Right kidney (tissue), 9 donors: ENCODE results near the gene NRIP2.
"Not testable (repeated sequence)": the region's sequence is repeated elsewhere in the genome, so short reads cannot be mapped to it uniquely, and the experiment has no call there.

Experiments
- DNase-seq: peaks from one replicate; pipeline ENCODE4 v3.0.0-alpha.2; 2016
- long read RNA-seq, 8 donors: transcript quantifications; one replicate each; lab custom pipeline, GENCODE V29; 2026

NRIP2 gene, protein sequence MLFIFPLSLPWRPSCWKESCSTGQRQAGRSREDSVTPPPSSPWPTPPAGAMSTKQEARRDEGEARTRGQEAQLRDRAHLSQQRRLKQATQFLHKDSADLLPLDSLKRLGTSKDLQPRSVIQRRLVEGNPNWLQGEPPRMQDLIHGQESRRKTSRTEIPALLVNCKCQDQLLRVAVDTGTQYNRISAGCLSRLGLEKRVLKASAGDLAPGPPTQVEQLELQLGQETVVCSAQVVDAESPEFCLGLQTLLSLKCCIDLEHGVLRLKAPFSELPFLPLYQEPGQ
- long read RNA-seq, donor 1, partial matches to known transcripts, result 0 of 1 reads
- long read RNA-seq, donor 1, other reads (novel, unspliced or antisense), result 0 of 1 reads
- long read RNA-seq, donor 2, partial matches to known transcripts, result 0 of 4 reads
- long read RNA-seq, donor 2, other reads (novel, unspliced or antisense), result 0 of 4 reads
- long read RNA-seq, donor 3, partial matches to known transcripts, result 0 of 3 reads
- long read RNA-seq, donor 3, other reads (novel, unspliced or antisense), result 0 of 3 reads
- long read RNA-seq, donor 4, transcript NRIP2-201 (6 exons, 2,746 nt), result major isoform, 7 of 20 reads
- long read RNA-seq, donor 4, partial matches to known transcripts, result 13 of 20 reads
- long read RNA-seq, donor 4, other reads (novel, unspliced or antisense), result 0 of 20 reads
- long read RNA-seq, donor 5, partial matches to known transcripts, result 0 of 4 reads
- long read RNA-seq, donor 5, other reads (novel, unspliced or antisense), result 0 of 4 reads
- long read RNA-seq, donor 6, transcript NRIP2-201 (6 exons, 2,746 nt), result major isoform, 8 of 15 reads
- long read RNA-seq, donor 6, partial matches to known transcripts, result 7 of 15 reads
- long read RNA-seq, donor 6, other reads (novel, unspliced or antisense), result 0 of 15 reads
- long read RNA-seq, donor 7, transcript NRIP2-201 (6 exons, 2,746 nt), result major isoform, 13 of 19 reads
- long read RNA-seq, donor 7, partial matches to known transcripts, result 6 of 19 reads
- long read RNA-seq, donor 7, other reads (novel, unspliced or antisense), result 0 of 19 reads
- long read RNA-seq, donor 8, result 0 reads

- peak; percentile 75 for DNase-seq
These were observed at the start of gene NRIP2 for GRCh38 chr12:2834581-2835491. Gene NRIP2 (minus strand): TSS chr12:2835035. CDS start chr12:2834983, 52 bp downstream.

- no peak for DNase-seq
These were observed 45.0 kb upstream of the NRIP2 start for GRCh38 chr12:2879853-2880252.

DNA sequence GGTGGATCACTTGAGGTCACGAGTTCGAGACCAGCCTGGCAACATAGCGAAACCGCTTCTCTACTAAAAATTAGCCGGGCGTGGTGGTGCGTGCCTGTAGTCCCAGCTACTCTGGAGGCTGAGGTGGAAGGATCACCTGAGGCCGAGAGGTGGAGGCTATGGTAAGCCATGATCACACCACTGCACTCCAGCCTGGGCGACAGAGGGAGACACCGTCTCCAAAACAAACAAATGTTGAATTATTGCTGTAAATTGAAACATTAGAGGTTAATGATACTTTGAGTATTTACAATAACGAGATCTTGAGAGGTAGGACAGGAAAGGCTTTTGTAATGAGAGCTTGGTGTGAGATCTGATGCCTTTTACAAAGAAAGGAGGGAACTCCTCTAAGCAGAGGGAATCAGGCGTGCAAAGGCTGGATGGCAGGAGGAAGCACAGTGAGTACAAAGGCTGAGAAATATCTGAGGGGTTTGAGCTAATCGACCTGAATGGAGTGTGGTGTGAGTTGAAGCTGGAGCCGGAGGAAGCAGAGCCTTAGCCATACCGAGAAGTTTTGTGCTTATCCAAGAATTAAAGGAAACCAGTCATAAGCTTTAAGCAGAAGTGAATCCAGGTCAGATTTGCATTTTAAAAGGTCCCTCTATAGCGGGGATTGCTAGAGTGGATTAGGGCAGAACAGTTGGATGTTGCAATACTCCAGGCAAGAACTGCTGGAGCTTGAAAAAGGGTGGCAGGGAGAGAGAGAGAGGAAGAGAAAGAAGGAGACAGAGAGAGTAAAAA, 43.3 kb upstream of the NRIP2 start:
- DNase-seq, result peak; percentile 54

- DNase-seq, result peak; percentile 94
These were observed 42.5 kb upstream of the NRIP2 start, which contains the start of the genes FOXM1 and RHNO1 for GRCh38 chr12:2877047-2877952. Gene FOXM1 (minus strand): TSS chr12:2877174. CDS start chr12:2874478, 2,696 bp downstream. Gene RHNO1 (plus strand): TSS chr12:2877223. CDS start chr12:2885367, 8,144 bp downstream.

DNA sequence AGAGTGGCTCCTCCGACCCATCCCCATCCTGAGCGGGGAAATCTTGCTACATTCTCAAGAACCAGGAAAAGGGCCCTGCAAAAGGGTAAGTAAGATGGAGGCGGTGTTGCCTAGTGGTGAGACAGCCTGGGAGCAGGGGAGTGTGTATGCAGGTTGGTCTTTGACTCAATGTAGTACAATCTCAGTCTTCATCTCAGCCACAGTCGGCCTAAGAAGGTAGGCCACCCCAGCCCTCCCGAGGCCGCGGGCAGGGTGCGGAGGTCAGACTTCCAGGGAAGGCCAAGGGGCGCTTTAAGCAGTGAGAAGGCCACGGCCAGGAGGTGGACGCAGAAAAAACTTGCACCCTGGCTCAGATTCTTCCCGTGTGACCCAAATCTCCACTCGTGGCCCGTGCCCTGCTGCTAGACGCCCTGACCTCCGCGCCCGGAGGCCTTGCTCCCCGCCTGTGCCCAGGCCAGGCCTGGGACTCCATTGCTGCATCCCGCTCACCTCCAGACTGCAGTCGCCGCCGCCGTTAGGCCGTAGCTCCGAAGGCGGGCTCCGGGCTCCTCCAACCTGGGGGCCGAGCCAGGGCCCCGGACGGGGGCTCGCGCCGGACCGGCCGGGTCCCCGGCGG, 41.7 kb upstream of the NRIP2 start:
- peak; percentile 61 for DNase-seq

DNA sequence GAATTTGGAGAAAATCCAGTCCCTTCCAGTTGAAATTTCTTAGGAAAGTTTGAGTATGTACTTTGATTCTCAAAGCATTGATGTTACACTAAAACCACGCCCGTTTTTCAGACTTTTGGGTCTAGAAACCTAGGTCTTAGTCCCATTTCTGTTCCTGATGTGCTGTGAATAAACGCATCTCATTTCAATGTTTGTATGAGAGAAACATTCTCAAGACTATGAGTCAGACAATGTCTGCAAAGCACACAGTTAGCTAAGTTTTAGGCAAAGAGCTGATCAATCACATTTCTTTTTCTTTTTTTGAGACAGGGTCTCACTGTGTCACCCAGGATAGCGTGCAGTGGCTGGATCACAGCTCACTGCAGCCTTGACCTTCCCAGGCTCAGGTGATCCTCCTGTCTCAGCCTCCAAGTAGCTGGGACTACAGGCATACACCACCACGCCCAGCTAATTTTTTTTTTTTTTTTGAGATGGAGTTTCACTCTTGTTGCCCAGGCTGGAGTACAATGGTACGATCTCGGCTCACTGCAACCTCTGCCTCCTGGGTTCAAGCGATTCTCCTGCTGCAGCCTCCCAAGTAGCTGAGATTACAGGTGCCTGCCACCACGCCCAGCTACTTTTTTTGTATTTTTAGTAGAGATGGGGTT, 34.3 kb upstream of the NRIP2 start:
- not testable (repeated sequence) for DNase-seq

DNA sequence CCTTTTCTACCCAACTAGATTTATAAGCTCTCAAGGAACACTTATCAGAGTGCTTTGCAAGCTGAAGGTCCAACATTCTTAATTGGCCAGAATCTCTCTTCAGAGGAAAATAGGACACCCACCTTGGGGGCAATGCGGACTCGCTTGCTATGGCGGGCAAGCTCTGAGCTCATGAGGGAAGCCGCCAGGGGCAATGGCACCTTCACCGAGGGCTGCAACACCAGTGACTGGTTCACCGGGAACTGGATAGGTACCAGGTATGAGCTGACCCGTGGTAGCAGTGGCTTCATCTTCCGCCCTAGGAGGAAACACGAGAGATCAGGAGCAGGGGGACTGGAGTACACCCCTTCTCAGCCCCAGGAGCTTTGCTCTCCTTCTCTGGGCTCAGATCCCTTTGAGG, 29.4 kb upstream of the NRIP2 start:
- DNase-seq, result no peak

- not testable (repeated sequence) for DNase-seq
These were observed 28.6 kb upstream of the NRIP2 start for GRCh38 chr12:2863402-2863801.

DNA sequence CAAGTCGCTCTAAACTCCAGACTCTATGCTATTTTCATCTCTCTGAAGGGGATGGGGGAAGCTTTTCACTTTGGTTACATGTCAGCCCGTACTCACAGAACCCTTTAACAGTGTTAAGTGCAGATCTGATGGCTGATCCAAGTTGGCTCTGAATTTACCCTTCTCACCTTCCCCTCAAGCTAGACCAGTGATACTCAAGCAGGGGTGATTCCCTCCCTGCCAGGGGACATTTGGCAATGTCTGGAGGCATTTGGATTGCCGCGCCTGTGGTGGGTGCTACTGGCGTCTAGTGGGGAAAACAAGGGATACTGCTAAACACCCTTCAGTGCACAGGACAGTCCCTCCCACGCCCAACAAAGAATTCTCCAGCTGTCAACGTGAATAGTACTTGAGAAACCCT, 28.0 kb upstream of the NRIP2 start:
- no peak for DNase-seq

- no peak for DNase-seq
These were observed 25.3 kb upstream of the NRIP2 start for GRCh38 chr12:2860170-2860569.

- no peak for DNase-seq
These were observed 24.1 kb upstream of the NRIP2 start for GRCh38 chr12:2858944-2859421.

DNA sequence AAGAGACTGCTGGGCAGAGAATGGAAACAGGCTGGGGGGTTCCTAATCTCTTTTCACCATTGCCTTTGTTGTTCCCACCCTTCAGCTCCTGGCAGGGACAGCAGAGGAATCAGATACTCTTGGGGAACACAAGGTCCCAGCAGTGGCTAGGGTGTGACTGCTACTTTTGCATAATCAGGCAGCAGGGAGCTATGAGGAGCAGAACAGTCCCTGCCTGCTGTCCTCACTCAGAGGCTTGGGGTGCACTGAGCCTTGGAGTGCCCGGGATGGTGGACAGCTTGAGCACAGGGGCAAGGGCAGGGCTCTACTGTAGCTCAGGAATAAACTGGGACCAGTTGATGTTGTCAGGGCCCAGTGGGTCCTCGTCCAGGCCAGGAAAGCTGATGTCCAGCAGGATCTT, 23.5 kb upstream of the NRIP2 start:
- DNase-seq, result no peak

GRCh38 chr12:2857576-2857975, 22.7 kb upstream of the NRIP2 start:
- no peak for DNase-seq

DNA sequence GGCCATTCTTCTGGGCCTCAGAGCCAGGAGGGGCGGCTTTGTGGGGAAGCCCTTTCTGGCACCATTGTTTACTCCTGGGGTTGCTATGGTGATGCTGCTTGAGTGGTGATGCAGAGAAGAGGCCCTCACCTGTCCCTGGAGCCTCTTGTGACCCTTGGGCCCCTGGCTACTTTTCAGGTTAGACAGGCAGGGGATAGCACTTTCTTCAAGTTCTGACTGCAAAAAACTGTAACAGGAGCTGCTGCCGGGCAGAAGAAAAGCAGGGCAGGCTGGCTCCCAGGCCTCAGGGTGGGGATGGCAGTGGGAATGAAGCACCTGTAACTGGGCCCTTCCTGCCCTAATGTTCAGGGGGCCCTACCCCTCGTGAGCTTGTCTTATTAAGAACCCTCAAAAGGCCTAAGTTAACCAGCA, 22.2 kb upstream of the NRIP2 start, which contains the start of gene TEX52:
TEX52 (minus strand) TSS at position 19 of the 411 bp plus-strand sequence; CDS start at position 6, 13 bp downstream.
- peak; percentile 21 for DNase-seq

DNA sequence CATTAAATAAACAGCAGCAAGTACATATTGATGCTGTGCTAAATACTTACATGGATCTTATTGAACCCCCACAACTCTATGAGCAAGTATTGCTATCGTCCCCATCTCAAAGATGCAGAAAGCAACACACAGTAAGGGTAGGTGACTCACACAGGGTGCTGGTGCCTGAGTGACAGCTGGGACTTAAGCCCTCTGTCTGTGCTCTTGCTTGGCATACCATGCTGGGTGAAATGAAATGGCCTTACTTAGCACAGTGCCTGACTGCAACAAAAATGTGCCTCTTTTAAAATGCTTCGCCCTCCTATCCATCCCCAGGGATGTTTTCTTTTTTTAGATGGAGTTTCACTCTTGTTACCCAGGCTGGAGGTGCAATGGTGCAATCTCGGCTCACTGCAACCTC, 21.2 kb upstream of the NRIP2 start:
- DNase-seq, result no peak

DNA sequence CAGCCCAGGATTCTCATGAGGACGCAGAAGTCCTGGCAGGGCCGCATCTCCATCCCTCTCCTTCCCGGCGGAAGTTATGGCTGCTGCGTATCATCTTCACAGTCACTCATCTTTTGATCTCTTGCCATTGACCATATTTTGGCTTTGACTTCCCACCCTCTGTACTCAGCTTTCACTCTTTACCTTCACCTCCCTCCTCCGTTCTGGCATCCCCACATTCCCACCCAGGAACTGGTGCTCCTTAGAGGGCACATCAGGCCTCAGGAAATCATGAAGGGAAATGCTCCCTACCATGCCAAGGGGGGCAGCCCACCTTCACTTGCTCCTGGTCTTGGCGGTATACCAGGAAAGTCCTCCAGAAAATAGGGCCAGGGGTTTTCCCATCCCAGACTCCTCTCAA, 20.7 kb upstream of the NRIP2 start:
- no peak for DNase-seq

DNA sequence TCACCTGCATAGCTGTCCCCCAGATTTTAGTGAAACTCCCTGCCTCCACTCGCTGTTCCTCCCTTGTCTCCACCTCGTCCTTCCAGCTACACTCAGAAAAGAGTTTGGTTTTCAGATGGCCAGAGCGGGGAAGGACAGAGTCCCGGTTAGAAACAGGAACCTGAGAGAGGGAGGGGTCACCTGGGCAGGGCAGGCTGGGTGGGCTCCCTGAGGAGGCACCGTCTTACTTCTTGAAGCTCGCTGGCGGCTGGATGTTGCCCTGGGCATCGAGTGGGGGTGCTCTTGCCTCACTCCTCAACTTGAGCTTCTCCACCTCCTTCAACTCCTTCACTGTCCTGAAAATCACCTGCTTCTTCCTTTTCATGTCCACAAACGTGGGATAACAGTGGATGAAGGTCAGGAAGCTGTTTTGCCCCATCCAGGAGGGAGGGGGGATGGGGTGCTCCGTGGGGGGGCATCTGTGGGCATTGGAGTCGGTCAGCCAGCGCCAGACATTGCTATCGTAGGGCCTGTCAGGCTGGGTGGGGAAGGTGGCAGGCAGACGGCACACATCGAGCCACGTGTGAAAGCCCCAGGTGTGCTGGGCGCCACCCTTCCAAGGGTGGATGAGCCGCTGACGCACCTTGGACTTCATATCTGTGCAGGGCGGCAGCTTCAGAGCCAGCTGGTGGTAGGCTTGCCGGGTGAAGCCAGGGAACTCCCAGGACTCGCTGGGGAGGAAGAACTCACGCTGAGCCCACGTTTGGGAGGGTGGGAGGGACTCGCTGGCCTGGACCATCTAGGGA, 20.0 kb upstream of the NRIP2 start:
- DNase-seq, result no peak

GRCh38 chr12:2853626-2854025, 18.8 kb upstream of the NRIP2 start:
- DNase-seq, result peak; percentile 65
